GM18502 (cell line): ENCODE data around the gene PCDHA8.
"Not testable (repeated sequence)": the region's sequence is repeated elsewhere in the genome, so short reads cannot be mapped to it uniquely, and the experiment has no call there.

ENCODE experiments used
- ATAC-seq: cut with Tn5 transposase; IDR thresholded peaks from one replicate; pipeline ENCODE4 v1.9.1; 2021; ENCODE audit warnings: mild to moderate bottlenecking; ENCODE audit not compliant: unreplicated experiment, poor library complexity

PCDHA8 gene

DNA sequence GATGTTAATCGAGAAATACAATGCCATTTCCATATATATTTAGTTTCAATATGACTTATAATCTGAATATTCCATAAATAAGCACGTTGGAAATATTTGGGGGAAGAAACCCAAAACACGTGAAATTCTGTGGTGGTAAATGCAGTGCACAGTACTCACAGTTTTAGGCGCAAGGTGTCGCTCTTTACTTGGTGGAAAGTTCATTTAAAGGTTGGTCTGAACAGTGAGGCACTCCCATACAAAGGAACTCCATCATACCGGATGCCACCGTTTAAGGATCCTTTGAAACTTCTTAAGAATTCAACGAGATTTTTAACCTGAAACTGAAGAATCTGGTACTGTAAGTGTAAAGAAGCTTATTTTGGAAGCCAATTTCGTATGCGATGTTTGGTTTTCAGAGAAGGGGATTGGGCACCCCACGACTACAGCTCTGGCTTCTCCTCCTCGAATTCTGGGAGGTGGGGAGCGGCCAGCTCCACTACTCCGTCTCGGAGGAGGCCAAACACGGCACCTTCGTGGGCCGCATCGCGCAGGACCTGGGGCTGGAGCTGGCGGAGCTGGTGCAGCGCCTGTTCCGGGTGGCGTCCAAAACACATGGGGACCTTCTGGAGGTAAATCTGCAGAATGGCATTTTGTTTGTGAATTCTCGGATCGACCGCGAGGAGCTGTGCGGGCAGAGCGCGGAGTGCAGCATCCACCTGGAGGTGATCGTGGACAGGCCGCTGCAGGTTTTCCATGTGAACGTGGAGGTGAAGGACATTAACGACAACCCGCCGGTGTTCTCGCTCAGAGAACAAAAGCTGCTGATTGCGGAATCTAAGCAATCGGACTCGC is 28.0 kb downstream of the PCDHA8 start, which contains the start of gene PCDHA11:
Gene PCDHA11 (plus strand): TSS at position 237 of the 834 bp plus-strand sequence. CDS start 147 bp downstream, at position 384.
- ATAC-seq = no peak

DNA sequence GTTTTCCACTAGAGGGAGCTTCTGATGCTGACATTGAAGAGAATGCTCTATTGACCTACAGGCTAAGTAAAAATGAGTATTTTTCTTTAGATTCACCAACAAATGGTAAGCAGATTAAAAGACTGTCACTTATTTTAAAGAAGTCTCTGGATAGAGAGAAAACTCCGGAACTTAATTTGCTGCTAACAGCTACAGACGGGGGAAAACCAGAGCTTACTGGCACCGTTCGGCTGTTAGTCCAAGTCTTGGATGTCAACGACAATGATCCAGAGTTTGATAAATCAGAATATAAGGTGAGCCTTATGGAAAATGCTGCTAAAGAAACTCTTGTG is 28.5 kb downstream of the PCDHA8 start:
- no peak for ATAC-seq

DNA sequence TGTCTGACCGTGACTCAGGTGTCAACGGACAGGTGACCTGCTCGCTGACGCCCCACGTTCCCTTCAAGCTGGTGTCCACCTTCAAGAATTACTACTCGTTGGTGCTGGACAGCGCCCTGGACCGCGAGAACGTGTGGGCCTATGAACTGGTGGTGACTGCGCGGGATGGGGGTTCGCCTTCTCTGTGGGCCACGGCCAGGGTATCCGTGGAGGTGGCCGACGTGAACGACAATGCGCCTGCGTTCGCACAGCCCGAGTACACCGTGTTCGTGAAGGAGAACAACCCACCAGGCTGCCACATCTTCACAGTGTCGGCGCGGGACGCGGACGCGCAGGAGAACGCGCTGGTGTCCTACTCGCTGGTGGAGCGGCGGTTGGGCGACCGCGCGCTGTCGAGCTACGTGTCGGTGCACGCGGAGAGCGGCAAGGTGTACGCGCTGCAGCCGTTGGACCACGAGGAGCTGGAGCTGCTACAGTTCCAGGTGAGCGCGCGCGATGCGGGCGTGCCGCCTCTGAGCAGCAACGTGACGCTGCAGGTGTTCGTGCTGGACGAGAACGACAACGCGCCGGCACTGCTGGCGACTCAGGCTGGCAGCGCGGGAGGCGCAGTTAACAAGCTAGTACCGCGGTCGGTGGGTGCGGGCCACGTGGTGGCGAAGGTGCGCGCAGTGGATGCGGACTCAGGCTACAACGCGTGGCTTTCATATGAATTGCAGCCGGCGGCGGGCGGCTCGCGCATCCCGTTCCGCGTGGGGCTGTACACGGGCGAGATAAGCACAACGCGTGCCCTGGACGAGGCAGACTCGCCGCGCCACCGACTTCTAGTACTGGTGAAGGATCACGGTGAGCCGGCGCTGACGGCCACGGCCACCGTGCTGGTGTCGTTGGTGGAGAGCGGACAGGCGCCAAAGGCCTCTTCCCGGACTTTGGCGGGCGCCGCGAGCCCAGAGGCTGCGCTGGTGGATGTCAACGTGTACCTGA is 29.5 kb downstream of the PCDHA8 start:
- no peak for ATAC-seq

DNA sequence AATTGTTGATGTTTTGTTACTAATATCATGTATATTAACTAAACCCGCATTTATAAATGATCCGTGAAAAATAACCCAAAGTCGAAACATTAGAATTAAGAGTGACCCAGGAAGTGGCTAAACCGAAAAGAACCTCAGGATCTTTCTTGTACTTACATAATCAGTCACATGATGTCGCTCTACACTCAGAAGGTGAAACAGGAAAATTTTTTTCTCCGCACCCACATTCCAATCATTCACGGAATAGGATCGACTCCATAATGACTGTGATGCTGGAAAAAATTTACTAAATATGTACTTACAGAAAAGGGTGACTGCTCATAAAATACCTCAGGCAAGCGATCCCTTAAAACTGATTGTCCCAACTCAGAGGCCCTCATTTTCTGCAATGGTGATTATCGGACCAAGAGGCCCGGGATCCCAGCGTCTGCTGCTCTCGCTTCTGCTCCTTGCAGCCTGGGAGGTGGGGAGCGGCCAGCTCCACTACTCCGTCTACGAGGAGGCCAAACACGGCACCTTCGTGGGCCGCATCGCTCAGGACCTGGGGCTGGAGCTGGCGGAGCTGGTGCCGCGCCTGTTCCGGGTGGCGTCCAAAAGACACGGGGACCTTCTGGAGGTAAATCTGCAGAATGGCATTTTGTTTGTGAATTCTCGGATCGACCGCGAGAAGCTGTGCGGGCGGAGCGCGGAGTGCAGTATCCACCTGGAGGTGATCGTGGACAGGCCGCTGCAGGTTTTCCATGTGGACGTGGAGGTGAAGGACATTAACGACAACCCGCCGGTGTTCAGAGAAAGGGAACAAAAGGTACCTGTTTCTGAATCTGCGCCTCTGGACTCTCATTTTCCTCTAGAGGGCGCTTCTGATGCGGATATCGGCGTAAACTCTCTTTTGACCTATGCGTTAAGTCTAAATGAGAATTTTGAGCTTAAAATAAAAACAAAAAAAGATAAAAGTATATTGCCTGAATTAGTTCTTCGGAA is 34.4 kb downstream of the PCDHA8 start, which contains the start of gene PCDHA12:
Gene PCDHA12 (plus strand): TSS at position 224 of the 981 bp plus-strand sequence. CDS start 165 bp downstream, at position 389.
- ATAC-seq = no peak

DNA sequence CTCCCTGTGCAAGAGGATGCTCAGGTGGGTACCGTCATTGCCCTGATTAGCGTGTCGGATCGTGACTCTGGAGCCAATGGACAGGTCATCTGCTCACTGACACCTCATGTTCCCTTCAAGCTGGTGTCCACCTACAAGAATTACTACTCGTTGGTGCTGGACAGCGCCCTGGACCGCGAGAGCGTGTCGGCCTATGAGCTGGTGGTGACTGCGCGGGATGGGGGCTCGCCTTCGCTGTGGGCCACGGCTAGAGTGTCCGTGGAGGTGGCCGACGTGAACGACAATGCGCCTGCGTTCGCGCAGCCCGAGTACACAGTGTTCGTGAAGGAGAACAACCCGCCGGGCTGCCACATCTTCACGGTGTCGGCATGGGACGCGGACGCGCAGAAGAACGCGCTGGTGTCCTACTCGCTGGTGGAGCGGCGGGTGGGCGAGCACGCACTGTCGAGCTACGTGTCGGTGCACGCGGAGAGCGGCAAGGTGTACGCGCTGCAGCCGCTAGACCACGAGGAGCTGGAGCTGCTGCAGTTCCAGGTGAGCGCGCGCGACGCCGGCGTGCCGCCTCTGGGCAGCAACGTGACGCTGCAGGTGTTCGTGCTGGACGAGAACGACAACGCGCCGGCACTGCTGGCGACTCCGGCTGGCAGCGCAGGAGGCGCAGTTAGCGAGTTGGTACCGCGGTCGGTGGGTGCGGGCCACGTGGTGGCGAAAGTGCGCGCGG is 35.7 kb downstream of the PCDHA8 start:
- ATAC-seq = not testable (repeated sequence)

DNA sequence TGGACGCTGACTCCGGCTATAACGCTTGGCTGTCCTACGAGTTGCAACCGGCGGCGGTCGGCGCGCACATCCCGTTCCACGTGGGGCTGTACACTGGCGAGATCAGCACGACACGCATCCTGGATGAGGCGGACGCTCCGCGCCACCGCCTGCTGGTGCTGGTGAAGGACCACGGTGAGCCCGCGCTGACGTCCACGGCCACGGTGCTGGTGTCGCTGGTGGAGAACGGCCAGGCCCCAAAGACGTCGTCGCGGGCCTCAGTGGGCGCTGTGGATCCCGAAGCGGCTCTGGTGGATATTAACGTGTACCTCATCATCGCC is 36.2 kb downstream of the PCDHA8 start:
- ATAC-seq = no peak

DNA sequence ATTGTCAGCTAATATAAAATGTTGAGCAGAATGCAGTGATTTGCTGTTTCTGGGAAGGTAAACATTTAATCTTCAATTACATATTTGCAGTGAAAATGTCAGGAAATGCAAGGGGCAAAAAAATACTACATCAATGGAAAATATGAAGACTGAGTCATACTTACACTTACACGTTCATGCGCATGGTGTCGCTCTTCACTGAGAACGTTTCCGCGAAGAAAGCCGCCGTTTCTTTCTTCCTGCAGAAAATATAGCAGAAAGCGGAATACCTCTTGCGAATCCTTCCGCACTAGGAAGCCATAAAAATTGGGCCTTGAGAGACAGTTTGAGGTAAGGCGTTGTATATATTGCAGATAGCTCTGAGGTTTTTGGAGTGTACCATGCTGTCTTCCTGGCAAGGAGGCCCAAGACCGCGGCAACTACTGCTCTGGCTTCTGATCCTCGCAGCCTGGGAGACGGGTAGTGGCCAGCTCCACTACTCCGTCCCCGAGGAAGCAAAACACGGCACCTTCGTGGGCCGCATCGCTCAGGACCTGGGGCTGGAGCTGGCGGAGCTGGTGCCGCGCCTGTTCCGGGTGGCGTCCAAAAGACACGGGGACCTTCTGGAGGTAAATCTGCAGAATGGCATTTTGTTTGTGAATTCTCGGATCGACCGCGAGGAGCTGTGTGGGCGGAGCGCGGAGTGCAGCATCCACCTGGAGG is 41.1 kb downstream of the PCDHA8 start, which contains the start of gene PCDHA13:
Gene PCDHA13 (plus strand): TSS at position 236 of the 702 bp plus-strand sequence. CDS start 145 bp downstream, at position 381.
- no peak for ATAC-seq

DNA sequence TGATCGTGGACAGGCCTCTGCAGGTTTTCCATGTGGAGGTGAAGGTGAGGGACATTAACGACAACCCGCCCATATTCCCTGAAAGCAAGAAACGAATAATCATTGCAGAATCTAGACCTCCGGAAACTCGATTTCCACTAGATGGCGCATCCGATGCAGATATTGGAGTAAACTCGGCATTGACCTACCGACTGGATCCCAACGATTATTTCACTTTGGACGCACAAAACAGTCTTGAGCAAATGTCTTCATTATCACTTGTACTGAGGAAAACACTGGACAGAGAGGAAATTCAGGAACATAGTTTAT is 41.6 kb downstream of the PCDHA8 start:
- ATAC-seq = no peak

DNA sequence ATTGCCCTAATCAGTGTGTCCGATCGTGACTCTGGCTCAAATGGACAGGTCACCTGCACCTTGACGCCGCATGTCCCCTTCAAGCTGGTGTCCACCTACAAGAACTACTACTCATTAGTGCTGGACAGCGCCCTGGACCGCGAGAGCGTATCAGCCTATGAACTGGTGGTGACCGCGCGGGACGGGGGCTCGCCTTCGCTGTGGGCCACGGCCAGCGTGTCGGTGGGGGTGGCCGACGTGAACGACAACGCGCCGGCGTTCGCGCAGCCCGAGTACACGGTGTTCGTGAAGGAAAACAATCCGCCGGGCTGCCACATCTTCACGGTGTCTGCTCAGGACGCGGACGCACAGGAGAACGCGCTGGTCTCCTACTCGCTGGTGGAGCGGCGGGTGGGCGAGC is 42.4 kb downstream of the PCDHA8 start:
- ATAC-seq = no peak

DNA sequence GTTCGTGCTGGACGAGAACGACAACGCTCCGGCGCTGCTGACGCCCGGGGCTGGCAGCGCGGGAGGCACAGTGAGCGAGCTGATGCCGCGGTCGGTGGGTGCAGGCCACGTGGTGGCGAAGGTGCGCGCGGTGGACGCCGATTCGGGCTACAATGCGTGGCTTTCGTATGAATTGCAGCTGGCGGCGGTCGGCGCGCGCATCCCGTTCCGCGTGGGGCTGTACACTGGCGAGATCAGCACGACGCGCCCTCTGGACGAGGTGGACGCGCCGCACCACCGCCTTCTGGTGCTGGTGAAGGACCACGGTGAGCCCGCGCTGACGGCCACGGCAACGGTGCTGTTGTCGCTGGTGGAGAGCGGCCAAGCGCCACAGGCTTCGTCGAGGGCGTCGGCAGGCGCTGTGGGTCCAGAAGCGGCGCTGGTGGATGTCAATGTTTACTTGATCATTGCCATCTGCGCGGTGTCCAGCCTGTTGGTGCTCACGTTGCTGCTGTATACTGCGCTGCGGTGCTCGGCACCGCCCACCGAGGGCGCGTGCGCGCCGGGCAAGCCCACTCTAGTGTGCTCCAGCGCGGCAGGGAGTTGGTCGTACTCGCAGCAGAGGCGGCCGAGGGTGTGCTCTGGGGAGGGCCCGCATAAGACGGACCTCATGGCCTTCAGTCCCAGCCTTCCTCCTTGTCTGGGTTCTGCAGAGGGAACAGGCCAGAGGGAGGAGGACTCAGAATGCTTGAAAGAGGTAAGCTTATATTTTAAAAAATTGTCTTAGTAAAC is 43.1 kb downstream of the PCDHA8 start:
- ATAC-seq = no peak
